Right ventricle myocardium inferior (tissue), 1 donor: Measurements from ENCODE around the gene VAV3. TPM values are rescaled to one million over a fixed set of nuclear protein-coding genes. Genes with fewer than 3 reads are reported as not detected.

Experiments
- ATAC-seq: fragments of 200-7000 bp; cut with Tn5 transposase; one replicate; pipeline ENCODE4 v1.9.1; 2020; ENCODE audit warnings: mild to moderate bottlenecking, moderate library complexity
- DNase-seq: peaks from one replicate; pipeline ENCODE4 v3.0.0; 2021; ENCODE audit errors: missing footprints
- intact Hi-C: fragments of 100-400 bp; cut with DNase I; formaldehyde crosslinking; loops from one replicate; pipeline ENCODE4 v1.11.0; 2022
- total RNA-seq: library from RNA; stranded (reverse); fragmentation: NEBNext Ultra II Directional; extraction: Animal tissue kit (Norgen Biotek cat#: 25700); gene quantifications from one replicate; pipeline ENCODE4 v1.2.1, GENCODE V29; 2021
- donor health status: DM: no; HTN: yes; CAD: no; lungs with severe emphysema.

Gene VAV3
- total RNA-seq, 1 donor from 2014 or later: 1.7 TPM

DNA sequence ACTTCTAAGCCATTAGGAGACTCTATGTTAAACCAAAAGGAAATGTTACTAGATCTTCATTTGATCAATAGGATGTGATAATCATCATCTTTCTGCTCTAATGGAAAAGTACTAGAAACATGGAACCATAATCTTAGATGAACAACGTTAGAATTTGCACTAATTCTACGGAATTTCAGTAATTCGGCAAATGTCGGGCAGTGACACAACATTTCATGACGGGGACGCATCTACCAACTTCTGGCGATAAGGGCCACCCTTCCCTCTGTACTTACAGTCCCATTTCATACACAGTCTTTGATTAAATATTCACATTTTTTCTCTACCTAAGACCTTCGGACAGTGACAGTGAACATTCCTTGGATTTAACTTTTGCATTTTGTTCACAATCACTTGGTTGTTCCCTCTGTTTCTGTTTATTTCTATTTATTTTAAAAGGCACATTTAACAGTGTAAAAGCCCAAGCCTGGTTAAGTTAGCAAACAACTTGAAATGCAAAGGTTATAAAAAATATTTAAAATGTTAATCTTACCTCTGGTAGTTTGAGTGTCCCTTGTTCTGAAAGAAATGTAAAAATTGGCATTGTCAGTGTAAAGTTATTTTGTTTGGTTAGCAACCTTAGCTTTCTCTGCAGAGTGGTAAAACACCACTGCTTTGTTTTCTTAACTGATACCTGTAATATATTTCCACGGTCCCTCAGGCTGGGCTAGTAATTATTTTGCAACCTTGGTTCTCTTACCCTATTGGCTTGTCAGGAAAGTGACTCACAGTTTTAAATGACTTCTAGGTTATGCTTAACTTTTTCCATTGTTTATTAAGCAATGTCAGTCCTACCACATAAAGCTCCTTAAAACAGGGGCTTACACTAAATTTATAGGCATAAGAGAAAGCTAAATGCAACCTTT, 276.9 kb downstream of the VAV3 start:
- intact Hi-C loops: no loop called here
- DNase-seq (no peak), ATAC-seq (no peak)

- DNase-seq (no peak), ATAC-seq (no peak)
- intact Hi-C loops: no loop called here
Measured at GRCh38 chr1:107683683-107684082, 281.3 kb downstream of the VAV3 start.

- intact Hi-C loops: no loop called here
- no peak for DNase-seq
- ATAC-seq: no peak
Measured at GRCh38 chr1:107683191-107683657, 281.8 kb downstream of the VAV3 start.

- intact Hi-C loops: no loop called here
- DNase-seq (no peak), ATAC-seq (no peak)
Measured at GRCh38 chr1:107682467-107682866, 282.5 kb downstream of the VAV3 start.

DNA sequence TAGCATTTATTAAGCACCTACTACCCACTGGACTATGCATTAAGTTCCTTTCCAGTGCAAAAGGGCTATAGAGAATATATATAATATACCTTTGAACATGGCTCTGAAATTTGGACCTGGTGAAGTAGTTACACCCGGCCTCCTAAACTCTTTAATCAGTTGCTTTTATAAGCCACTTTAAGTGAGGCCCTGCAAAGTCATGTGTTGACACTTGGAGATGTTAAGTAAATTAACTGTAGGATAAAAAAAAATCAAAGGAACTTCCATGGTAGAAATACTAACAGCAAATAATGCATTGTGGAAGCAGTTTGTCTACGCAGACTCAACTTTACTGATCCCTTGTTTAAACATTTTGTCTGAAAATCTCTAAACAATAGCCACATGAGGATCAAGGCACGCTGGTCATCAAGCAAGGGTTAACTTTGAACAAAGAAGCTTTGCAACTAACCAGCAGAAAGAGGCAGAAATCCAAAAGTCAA, 283.9 kb downstream of the VAV3 start:
- DNase-seq (no peak), ATAC-seq (no peak)
- intact Hi-C loops: no loop called here

DNA sequence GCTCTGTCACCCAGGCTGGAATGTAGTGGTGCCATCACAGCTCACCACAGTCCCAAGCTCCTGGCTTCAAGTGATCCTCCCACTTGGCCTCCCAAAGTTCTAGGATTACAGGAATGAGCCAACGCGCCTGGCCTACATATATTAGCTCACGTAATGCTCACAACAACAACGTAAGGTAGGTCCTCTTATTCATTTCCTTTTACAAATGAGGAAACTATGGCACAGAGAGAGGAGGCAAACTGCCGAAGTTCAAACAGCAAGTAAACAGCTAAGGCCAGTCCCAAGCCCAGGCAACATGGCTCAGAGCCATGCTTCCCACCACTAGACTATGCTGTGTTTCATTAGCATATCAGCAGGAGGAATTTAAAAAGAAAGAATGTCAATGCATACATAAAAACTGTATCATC, 284.4 kb downstream of the VAV3 start:
- intact Hi-C loops: no loop called here
- ATAC-seq: no peak
- DNase-seq: no peak

DNA sequence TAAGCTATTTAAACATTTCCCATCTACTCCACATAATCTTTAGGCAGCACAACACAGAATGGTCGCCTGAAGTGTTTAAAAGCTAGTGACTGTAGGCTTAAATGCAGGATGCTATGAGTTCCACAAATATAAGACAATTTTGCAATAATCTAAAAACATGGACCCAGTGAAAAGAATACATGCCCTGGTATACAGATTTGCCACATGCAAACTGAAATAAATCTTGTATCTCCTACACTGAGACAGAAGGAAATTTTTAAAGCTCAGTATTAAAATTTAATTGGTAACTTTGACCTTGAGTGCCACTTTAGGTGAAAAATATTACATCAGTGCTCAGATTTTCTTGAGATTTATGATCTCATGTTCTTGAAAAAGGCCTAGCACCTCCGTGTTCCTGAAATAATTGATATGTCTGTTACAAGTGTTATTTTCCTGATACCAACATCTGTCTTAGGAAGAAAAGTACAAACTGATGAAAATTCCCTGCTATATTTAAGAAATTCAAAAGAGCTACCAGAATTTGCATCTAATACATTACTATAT, 285.5 kb downstream of the VAV3 start:
- DNase-seq (no peak), ATAC-seq (no peak)
- intact Hi-C loops: no loop called here

DNA sequence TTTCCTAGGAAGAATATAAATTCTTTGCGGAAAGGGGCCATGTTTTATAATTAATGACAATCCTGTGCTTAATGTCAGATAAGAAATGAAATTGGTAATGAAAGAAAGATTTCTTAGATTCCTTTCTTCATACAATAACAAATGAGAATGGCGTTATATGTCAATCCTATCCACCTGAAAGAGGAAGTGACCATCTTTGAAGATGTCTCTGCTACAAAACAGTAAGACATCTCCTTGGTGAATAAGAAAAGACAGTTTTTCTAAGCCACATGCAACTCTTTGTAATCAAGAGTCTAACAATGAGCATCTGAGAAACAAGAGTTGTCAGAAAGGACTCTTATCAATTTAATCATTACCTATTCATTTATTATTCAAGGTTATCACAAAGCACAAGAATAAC, 286.0 kb downstream of the VAV3 start:
- DNase-seq (no peak), ATAC-seq (no peak)
- intact Hi-C loops: no loop called here

DNA sequence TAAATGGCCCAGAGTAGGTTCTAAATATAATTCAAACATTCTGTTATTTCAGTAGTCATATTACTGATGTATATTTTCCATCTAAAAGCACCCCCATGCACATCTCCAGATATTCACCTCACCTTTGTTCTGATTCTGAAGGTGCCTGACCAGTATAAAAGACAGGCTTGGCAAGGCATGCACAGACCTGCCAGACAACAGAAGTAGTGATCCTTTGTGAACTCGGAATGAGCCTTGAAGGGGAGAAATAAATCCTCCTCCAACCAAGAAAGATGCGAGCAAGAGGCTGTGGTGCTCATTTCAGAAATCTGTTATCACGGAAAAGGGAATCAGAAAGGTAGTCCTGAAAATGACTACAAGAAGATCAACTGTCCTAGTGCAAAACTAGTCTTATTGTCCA, 287.3 kb downstream of the VAV3 start:
- DNase-seq (no peak), ATAC-seq (no peak)
- intact Hi-C loops: no loop called here

- DNase-seq (no peak), ATAC-seq (no peak)
- intact Hi-C loops: no loop called here
Measured at GRCh38 chr1:107674486-107674885, 290.5 kb downstream of the VAV3 start.

GRCh38 chr1:107673006-107673405, 292.0 kb downstream of the VAV3 start:
- DNase-seq (no peak), ATAC-seq (no peak)
- intact Hi-C loops: no loop called here

GRCh38 chr1:107670397-107671040, 294.5 kb downstream of the VAV3 start:
- no peak for DNase-seq
- intact Hi-C loops: no loop called here
- ATAC-seq: no peak

DNA sequence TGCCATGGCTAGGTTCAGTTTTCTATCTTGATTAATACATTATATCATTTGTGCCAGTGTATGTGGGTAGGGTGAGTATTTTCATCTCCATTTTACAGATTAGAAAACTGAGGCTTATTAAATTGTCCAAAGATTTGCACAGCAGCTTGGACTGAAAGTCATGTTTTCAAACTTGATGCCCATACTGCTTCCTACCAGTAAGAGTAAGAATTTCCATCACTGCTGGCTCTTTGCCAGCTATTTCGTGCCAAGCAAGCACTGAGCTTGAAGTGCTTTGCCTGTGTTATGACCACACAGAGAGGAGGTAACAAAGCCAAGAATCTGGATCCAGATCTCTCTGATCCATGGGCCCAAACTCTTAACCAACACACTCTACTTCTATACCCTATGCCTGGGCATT, 295.0 kb downstream of the VAV3 start:
- ATAC-seq: no peak
- intact Hi-C loops: no loop called here
- DNase-seq: no peak

DNA sequence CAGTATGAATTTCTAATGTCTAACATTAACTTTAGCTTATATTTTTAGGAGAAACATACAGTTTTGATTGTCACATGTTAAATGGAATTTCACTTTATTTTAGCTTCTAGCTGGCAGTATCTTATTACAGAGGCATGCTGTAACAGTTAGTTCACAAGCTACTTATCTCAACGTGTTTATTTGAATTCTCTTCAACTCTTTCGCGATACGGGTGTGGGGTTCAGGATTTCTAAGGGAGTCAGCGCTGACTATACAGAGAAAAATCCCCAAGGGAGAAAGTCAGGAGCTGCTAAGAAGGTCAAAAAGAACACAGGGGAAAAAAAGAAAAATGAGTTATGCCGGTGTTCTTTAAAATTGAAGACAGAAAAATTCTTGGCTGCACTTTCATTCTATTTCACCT, 296.2 kb downstream of the VAV3 start:
- DNase-seq (no peak), ATAC-seq (no peak)
- intact Hi-C loops: no loop called here

GRCh38 chr1:107666493-107666892, 298.5 kb downstream of the VAV3 start:
- intact Hi-C loops: no loop called here
- ATAC-seq: no peak
- DNase-seq: no peak

GRCh38 chr1:107664982-107665925, 299.7 kb downstream of the VAV3 start:
- intact Hi-C loops: no loop called here
- no peak for ATAC-seq
- DNase-seq: no peak

DNA sequence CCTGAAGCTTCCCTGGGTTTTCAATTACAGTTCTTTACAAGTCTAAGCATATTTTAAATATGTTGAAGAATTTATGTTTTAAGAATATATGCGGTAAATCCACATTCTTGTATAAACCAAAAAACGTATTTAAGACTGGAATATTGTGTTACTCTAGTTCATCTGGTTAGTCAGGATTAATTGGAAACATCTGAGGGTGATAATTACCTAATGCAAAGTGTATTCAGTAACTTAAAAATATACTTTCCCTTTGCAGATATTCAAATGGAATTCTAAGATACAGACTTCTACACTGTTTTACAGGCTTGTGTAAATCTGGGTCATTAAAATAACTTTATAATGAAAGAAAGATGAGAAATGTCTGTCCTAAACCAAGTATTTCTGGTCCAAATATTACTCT, 302.0 kb downstream of the VAV3 start:
- ATAC-seq: no peak
- intact Hi-C loops: no loop called here
- DNase-seq: no peak

DNA sequence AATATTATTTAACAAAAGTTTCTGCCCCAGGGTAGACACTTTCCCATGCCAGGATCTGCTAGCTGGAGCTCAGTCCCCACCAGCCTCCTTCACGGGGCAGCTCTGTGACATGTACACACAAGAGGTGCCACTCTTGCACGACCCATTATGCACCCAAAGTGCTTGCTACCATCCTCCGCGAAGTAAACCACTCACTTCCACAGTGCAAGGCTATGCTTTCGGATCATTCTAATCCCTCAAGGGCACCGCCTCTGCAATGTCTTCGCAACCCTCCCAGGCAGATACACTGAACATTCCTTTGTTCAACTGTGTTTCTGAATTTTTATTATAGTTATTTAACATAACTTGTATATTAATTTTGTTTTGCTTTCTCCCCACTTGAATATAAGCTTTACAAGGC, 303.8 kb downstream of the VAV3 start:
- intact Hi-C loops: no loop called here
- no peak for ATAC-seq
- no peak for DNase-seq

DNA sequence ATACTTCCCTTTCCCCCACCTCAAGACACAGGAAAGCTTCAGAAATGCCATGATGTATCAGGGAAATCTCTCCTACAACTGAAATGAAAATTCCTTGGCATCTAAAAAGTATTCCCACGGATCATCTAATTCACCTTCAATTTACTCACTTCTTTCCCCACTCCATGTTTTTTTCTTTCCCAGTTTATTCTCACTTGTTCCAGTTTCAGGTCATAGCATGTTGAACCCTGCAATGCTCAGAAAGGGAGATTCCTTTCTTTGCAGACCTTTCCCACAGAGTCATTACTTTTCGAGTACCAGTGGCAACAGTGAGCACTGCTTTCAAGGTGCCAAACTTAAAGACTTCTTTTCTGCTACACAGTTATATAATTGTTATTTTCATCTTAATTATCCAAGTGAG, 305.0 kb downstream of the VAV3 start:
- DNase-seq (no peak), ATAC-seq (no peak)
- intact Hi-C loops: no loop called here
